ENCODE results near the gene CNTN5.

The CNTN5 gene

DNA sequence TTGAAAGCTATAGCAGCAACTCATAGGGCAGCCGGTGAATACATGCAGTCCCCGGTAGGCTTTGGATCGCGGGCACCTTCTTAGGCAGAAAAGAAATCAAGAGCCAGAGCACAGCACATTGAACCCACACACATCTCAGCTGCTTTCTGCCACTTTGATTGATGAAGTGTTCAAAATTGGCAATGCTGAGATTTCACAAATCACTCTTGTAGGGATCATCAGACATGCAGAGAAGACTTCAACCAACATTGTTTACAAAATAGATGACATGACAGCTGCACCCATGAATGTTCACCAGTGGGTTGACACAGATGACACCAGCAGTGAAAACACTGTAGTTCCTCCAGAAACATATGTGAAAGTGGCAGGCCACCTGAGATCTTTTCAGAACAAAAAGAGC, 1316.1 kb downstream of the CNTN5 start:
- no peak for DNase-seq (ENCODE audit: low spot score)

DNA sequence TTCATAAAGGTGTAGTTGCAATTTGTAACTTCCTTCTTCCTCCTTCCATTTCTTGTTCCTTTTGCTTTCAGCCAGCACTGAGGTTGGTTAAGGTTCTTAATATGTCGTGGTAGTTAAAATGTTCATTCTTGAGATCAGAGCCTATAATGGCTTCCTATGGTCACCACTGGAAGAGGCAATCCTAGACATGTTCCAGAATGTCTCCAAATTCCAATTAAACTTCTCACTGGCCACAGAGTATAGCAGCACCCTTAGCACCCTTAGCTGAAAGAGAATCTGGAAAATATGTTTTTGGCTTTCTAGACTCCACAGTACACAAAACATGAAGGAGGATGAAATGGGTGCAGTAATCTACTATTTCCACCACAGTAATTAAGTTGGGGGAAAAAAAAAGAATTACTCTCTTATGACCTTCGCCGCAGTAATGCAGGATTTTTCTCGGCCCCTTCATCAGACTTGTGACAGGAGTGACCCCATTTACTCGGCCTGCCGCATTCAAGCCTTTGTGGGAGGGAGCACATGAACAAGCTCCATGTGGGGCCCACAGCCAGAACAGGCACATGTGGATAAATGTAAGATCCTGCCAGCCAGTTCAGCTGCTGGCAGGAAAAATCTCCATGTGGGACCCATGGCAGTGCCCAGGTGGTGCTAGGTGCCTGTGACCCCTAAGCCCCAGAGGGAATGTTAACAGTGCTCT, 1317.5 kb downstream of the CNTN5 start:
- no peak for DNase-seq (ENCODE audit: low spot score)

DNA sequence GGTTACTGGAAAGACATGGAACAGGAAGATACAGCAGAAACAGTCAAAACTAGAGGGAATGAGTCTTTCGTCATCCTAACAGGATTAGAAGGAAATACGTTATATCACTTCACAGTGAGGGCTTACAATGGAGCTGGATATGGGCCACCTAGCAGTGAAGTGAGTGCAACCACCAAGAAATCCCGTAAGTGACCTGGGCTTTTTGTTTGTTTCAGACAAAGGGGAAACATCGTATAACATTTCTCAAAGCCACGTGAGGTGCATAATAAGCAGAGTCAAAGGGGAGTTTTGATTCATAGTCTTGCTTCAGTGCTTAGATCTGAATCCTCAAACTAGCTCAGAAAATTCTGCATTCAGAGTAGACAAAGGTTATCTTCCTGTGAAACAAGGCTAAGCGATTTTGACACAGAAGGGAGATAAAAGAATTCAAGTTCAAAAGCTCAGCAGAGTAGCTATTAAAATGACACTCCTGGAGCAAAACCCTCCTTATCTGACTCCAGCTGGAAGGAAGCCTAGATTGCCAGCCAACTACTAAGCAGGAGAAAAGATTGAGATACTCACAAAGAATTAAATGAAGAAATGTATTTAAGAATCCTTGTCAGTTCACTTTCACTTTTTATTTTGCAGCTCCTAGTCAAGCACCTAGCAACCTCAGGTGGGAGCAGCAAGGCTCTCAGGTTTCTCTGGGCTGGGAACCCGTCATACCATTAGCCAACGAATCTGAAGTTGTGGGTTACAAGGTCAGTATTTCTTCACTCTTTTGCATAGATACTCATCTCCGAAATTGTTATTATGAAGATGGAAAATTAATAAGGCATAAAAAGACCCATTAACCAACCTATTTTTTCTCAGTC, 1319.9 kb downstream of the CNTN5 start:
- DNase-seq (ENCODE audit: low spot score) = no peak

DNA sequence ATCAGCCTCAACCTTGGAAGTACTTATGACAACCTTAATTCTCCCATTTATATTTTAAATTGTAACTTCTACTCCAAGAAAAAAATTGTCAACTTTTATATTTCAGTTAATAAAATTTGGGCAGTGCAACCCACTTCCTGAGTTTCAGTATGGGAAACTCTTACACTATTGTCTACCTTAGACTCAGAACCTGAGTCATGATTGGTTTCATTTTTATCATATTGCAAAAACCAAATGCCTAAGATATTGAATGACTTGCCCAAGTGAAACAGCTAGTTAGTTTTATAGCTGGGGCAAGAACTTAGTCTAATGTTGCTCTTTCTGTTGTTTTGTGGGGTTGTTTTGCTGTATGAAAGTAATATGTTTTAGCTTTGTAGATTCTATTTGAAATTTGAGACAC, 1332.3 kb downstream of the CNTN5 start:
- no peak for DNase-seq (ENCODE audit: low spot score)

DNA sequence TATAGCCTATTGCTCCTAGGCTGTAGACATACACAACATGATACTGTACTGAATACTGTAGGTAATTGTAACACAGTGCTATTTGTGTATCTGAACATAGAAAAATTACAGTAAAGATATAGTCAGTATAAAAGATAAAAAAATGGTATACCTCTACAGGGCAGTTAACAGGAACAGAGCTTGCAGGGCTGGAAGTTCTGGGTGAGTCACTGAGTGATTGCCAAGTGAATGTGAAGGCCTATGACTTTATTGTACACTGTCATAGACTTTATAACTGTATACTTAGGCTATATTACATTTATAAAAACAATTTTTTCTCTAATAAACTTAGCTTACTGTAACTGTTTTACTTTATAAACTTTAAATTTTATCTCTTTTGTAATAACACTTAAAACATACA, 1334.0 kb downstream of the CNTN5 start:
- DNase-seq (ENCODE audit: low spot score) = no peak

DNA sequence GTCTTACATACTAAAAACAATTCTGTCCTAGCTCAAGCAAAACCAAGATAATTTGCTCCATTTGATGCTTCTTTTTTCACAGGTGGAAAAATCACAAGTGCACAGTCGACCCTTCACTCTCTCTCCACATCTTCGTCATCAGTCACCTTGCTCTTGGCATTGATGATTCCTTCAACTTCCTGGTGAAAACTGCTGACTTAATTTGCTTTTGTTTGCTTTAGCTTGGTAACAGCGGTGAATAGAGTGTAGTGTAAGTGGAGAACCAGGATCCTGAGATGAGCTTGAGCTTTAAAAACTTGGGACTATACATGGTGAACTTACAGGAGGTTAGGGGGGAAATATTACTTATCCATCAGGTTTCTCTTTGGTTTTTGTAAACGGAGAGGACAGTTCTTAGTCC, 1335.3 kb downstream of the CNTN5 start:
- no peak for DNase-seq (ENCODE audit: low spot score)

DNA sequence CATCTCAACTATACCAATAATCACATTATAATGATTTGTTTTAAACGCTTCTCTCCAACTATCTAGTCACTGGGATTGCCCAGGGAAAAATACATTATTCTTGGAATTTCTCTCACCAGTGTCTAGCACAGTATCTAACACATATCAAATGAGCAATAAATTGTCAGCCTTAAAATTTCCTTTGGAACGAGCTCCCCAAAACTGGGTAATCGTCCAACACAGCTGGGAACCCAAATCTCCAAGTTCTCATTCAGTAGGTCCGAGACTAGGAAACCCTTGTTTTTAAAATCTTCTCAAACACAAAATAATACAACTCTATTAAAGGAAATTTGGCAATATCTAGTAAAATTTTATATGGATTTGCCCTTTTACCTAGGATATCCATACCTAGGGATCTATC, 1338.5 kb downstream of the CNTN5 start:
- DNase-seq (ENCODE audit: low spot score) = no peak

DNA sequence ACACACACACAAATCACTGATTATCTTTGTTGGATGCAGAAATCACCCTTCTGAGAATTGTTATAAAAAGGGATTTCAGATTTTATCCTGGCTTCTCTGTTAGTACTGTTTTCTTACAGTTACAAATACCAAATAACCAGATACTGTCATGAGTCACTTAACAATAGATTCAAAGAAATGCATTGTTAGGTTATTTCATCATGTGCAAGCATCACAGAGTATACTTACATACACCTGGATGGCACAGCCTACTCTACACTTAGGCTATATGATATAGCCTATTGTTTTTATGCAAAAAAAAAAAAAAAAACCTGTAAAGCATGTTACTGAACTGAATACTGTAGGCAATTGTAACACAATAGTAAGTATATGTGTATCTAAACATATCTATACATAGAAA, 1347.1 kb downstream of the CNTN5 start:
- DNase-seq (ENCODE audit: low spot score) = no peak

DNA sequence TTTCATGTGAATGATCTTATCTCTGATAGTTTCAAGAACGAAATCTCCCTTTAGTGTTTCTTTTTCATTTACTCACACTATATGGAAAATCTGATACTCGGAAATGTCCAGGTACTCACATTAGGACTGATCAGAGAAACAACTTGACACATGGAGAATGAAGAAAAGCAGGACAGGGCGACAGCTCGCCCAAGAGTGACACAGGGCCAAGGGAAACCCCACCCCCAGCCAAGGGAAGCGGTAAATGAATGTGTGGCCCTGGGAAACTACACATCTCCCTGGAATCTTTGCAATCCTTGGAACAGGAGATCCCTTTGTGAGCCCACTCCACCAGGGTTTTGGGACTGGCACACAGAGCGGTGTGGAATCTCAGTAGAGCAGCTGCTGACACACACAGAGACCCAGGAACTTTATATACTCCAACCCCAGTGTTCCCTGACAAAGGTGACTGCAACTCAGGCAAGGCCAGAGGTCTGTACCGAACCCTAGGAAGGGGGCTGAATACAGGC, 1362.7 kb downstream of the CNTN5 start:
- DNase-seq (ENCODE audit: low spot score) = no peak

DNA sequence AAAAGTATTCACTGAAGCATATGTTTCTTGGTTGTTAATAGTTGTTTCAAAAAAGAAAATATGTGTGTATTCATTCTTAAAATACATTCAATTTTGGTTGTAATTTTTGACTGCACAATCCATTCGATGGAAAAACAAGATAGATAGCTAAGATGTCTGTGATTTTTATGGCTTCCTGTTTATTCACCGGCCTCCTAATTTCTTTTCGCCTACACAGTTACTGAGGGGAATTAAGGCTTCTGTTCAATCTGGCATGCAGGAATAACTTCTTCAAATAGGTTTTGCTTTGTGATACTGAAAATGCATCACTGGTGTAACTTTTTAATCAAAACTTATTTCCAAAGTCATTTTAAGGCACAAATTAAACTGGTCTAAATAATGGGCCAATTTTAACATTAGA, 1375.5 kb downstream of the CNTN5 start:
- no peak for DNase-seq (ENCODE audit: low spot score)

DNA sequence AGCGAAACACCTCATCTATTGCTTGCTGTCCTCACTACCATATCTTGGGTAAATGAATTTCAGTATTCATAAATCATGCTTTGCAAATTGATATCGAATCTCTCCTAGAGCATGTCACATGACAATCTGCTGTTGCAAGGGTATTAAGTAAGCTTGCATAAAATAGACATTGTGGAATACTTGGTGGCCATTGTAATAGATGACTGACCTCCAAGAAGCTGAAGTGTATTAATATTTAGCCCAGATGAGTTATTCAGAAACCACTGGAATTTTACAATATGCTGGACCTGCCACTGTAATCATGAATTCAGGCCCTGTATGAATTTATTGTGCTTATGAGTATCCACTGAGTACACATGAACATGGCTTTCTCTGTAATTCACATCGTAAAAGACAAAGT, 1376.7 kb downstream of the CNTN5 start:
- DNase-seq (ENCODE audit: low spot score) = no peak

DNA sequence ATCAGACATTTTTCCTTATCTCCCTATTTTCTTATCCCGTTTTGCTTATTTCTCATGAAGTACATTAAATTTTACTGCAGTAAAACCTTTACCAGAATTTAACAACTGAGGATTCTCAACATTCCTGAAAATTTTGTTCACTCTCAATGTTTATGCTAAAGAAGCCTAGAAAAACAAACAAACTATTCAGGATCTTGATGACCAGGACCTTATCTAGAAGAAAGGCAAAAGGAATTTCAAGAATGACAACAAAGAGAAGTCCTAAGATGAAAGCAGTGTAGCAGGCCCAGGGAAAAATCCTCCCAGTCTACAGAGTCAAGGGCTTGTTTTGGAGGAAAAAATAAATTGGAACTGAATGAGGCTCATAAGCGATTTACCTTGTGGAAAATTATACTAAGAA, 1383.1 kb downstream of the CNTN5 start:
- peak; percentile 46 for DNase-seq (ENCODE audit: low spot score)

DNA sequence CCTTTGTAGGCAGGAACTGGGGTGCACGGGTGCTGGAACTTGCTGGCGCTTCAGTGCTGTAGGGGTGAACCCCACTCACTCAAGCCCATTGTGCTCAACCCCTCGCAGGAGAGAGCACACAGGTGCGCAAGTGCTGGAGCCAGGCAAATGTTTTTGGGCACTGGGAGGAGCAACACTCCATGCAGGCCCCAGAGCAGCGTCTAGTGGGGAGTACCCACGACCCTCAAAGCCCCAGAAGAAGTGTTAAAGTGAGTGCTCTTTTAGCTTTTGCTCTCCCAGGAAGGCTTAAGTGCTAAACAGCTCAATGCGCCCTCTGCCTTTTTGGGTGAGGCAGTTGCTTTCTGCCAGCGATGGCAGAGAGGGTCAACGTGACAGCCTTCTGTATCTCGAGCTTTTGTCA, 1384.2 kb downstream of the CNTN5 start:
- DNase-seq (ENCODE audit: low spot score) = no peak
